HG03520 (cell line): ENCODE results near the gene PLIN1.

ENCODE experiments used
- ATAC-seq: cut with Tn5 transposase; IDR thresholded peaks from one replicate; pipeline ENCODE4 v1.9.1; 2021; ENCODE audit warnings: mild to moderate bottlenecking, moderate library complexity; ENCODE audit not compliant: unreplicated experiment

The PLIN1 gene

DNA sequence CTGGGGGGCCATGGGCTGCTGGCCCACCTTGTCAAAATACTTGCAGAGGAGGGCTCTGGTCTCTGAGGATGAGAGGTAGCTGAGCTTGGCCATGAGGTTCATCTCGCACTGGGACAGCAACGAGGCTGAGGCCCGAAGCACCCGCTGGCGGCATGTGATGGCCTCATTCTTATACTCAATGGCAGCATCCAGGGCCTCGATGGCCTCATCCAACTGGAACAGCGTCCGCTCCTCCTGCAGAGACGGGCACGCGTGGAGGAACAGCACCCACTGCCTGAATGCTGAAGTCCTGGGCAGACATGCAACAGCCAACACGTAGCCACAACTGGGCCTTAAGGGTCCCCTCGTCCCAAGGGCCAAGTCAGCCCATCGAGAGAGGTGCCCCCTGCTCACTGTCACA is 48.9 kb downstream of the PLIN1 start:
- no peak for ATAC-seq

DNA sequence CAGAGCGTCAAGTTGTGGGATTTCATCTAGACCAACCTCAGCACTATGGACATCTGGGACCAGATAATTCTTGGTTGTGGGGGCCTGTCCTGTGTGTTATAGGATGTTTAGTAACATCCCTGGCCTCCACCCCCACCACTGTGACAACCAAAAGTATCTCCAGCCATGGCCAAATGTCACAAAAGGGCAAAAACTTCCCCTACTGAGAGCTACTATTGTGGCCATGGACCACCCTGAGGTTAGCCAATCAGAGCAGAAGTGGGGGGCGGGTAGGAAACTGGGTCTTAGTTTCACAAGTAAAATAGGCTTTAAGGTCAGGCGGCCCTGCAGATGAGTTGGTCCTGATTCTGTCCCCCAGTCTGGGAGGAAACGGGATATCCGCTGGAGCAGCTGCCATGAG is 49.3 kb downstream of the PLIN1 start:
- ATAC-seq: no peak

DNA sequence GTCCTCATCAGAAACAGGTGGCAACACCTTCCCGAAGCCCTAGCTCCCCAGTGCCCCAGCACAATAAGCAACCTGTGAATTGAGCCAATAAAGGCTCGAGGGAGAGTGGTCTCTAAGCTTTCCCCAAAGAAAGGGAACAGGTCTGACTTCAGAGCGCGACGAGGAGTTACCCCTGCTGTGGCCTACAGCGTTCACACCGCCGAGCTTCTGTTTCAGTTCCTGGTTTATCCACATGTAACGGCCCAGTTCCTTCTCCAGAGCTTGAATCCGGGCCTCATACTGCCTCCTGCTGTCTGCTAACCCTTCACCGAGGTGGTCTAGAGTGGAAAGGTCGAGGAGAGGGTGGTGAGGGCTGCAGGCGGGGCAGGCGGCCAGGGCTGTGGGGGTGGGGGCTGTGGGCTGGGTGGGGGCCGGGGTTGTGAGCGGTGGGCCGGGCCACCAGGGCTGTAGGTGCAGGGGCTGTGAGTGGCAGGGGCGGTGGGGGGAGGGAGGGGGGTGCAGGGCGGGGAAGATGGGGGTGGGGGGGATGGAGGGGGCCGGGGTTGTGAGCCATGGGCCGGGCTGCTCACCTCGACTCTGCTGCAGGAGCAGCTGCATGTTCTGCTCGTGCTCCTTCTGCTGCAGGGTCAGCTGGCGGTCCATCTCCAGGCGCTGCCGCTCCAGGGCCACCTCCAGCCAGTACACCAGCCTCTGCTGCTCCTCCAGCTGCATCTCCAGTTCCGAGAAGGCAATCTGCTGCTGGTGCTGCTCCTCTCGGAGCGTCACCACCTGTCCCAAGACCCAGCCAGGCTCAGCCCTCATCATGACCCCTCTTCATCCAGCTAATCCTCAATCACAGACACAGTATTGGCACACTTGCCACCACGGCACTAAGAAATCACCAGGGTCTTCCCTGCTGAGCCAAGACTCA is 50.1 kb downstream of the PLIN1 start:
- ATAC-seq: no peak

DNA sequence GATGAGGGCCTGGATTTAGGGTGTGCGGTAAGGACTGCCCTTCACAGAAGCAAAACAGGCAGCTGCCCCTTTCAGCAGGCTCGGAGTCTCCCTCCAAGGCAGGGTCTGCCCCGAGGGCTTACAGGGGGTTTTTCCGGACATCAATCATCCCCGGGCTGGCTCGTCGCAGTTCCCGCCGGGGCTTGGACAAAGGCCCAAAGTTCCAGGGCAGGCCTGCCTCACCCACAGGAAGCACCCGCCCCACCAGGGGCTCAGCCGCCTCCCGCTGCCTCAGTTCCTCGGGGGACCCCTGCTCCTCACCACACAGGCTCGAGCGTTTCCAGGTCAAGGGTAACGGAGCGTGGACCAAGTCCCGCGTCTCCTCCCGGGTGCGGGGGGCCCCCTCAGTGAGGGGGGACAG is 50.9 kb downstream of the PLIN1 start:
- ATAC-seq: no peak

DNA sequence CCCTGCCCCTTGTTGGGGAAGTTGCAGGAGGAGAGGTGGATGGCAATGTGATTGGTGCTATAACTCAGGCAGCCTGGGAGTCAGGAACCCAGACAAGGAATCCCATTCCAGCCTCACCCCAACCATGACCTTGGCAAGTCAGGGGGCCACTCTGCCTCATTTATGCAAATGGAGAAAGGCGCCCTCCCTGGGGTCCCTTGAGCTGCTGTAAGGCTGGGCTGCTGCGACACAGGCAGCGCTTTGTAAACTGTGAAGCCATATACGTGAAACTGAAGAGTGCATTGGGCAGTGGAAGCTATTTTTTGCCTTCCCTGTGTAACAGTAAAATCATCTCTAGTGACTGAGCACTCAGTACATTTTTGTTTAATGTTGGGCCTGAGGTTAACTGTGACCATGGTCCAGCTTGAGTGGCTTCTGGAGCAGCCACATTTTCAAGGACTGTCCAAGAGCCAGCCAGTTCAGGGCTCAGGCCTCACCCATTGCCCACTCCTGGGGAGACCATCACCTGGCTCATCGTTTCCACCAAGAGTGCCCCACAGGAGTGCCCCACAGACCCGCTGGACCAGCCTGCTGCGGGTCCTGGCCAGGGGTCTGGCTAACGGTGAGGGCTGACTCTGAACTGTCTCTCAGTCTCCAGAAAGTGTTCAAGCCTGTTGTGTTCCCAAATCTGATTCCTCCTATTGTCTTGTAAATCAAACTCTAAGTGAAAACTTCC is 51.8 kb downstream of the PLIN1 start:
- no peak for ATAC-seq

DNA sequence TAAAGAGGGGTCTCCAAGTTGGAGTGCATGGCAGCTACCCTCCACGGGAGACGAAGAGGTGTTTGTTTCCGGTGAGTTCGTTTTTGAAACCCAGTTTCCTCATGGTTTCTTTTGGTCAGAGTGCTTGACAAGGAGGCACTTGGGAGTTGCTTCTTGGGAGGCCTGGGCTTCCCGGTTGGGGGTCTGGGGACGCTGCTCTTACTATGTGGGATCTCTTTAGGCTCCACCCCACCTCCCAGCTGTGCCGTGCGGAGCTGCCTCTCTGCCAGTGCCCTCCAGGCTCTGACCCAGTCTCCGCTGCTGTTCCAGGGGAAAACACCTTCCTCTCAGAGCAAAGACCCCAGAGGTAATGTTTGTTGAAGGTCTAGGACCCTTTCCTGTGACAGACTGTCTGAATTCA is 53.5 kb downstream of the PLIN1 start:
- ATAC-seq: no peak

DNA sequence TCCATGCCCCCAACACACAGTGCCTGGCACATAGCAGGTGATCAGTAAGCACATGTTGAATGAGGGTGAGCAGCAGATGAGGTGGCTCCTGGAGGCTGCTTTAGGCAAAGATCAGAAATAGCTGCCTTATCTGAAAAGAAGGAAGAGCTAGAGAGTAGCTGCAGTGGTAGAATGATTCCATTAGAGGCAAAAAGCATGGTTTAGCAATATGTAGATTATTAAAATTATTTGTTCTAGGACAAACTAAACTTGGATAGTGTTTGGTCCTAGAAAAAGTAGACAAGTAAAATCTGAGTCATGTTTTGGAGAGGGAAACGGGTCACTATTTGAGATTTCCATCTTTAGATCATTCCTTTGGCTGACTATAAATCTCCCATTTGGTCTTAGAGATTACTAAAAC is 56.0 kb downstream of the PLIN1 start:
- no peak for ATAC-seq

DNA sequence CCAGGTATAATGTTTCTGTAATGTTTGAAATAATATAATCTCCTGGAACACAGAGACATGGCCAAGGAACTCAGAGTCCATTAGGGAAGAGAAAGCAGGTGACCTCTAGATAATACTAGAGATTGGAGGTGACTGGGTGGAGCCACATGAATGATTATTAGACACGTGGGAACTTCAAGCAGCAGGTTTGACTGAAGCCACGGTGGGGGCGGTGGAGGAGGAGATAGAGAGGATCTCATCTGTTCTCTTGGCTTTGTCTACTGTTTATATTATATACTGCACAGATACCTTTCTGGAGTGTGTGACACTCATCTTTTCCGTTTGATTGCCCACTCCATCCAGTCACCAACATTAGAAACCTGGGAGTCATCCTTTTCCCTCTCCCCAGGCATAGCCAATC is 57.6 kb downstream of the PLIN1 start:
- ATAC-seq: no peak

DNA sequence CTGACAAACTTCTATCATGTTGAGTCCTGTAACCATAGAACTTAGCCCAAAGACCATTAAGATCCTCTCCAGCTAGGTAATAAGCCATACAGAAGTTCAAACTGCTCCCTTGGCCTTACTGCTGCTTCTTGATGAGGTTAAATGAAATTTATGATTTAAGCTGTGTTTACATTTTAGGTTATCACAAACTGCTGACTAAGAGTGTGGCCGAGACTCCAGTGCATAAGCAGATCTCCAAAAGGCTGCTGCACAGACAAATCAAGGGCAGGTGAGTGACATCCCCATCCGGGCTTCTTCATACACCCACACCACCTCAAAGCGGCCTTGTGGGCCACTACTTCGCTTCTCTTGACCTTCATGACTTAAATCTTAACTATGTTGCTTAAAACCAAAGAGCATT is 62.9 kb downstream of the PLIN1 start:
- ATAC-seq: no peak

DNA sequence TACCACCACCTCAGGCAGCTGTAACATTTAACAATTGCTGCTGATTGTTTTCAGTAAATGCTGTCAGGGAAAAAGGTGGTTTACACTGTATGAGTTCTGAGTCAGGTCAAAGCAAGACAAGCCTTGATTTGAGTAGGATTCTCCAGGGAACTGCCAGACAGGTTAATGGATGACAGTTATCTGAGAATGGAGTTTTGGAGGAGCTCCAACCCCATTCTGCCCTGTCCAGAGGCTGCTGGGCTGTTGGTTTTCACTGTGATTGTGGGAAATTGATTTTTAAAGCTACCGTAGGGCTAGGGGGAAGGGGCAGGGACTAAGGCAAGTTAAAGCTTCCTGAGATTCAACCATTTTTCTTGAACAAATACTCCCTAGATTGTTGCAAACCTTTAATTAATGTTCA is 64.0 kb downstream of the PLIN1 start:
- no peak for ATAC-seq
